ENCODE data around the gene RANGRF. TPM values are rescaled to one million over a fixed set of nuclear protein-coding genes. Genes with fewer than 3 reads are reported as not detected.
"Not testable (repeated sequence)": the region's sequence is repeated elsewhere in the genome, so short reads cannot be mapped to it uniquely, and the experiment has no call there.

Gene RANGRF
- total RNA-seq, 4 donors from 2014 or later, result 18.9 to 30.2 (median 22.4) TPM

- 11 to 13% methylated on average over 10 of the region's 10 CpGs for WGBS, 2 donors
- Histone ChIP-seq H3K27ac (peak overlapping the region in 2 of 3 donors; percentile 87 to 94), H3K4me3 (replicated peaks in 1 of 3) (peak overlapping the region; percentile 12 to 71 (median 13)), H3K36me3 (peaks cover 0 to 7% of the 10 kb centered on the region in 2 donors), H3K27me3 (no peaks in the 10 kb centered on the region), H3K4me1 (peaks cover 6 to 13% of the 10 kb centered on the region in 2 donors), H3K9me3 (no peaks in the 10 kb centered on the region)
- TF ChIP-seq POLR2A (IDR thresholded peaks at IDR 0.05) (no peak), CTCF (IDR thresholded peaks at IDR 0.05) (no peak)
- intact Hi-C loops (cut with DNase I), result loop anchor here (5.0 kb wide), 1 partner anchor 52 kb away; no protein-coding TSS in a partner anchor
- no peak for DNase-seq
Observed at GRCh38 chr17:8249621-8250500, 38.6 kb upstream of the RANGRF start.

- H3K4me3 ChIP-seq (replicated peaks in 1 of 3), result not testable (repeated sequence)
Observed at GRCh38 chr17:8251411-8251810, 37.1 kb upstream of the RANGRF start.

GRCh38 chr17:8253801-8254200, 34.7 kb upstream of the RANGRF start:
- Histone ChIP-seq H3K27ac (no peak overlapping the region), H3K4me3 (replicated peaks in 1 of 3) (no peak overlapping the region), H3K36me3 (peaks cover 11 to 24% of the 10 kb centered on the region in 2 donors), H3K4me1 (peaks cover 6 to 8% of the 10 kb centered on the region in 2 donors), H3K9me3 (no peaks in the 10 kb centered on the region), H3K27me3 (no peaks in the 10 kb centered on the region)
- peak; percentile 21 to 40 for DNase-seq
- WGBS, 2 donors, result 73 to 78% methylated on average over 5 to 8 of the region's 8 CpGs
- intact Hi-C loops (cut with DNase I), result loop anchor here (5.0 kb wide), 1 partner anchor 48 kb away; no protein-coding TSS in a partner anchor
- TF ChIP-seq POLR2A (IDR thresholded peaks at IDR 0.05) (no peak), CTCF (IDR thresholded peaks at IDR 0.05) (peak in 2 of 6 experiments; percentile 17)

More at GRCh38 chr17:8251411-8251810, 37.1 kb upstream of the RANGRF start:
- WGBS, 2 donors, result 93% methylated on average over 2 of the region's 2 CpGs
- Histone ChIP-seq H3K4me1 (peaks cover 6 to 13% of the 10 kb centered on the region in 2 donors), H3K36me3 (peaks cover 11 to 13% of the 10 kb centered on the region in 2 donors)
- DNase-seq, H3K27me3 ChIP-seq, H3K27ac ChIP-seq, H3K9me3 ChIP-seq: not testable (repeated sequence)
- intact Hi-C loops (cut with DNase I), result loop anchor here (5.0 kb wide), 1 partner anchor 51 kb away; no protein-coding TSS in a partner anchor

- H3K27ac ChIP-seq, result no peak overlapping the region
- TF ChIP-seq CTCF (IDR thresholded peaks at IDR 0.05) (no peak), POLR2A (IDR thresholded peaks at IDR 0.05) (no peak)
- WGBS, 2 donors, result 96 to 98% methylated on average over 11 of the region's 11 CpGs
- H3K36me3 ChIP-seq, result peaks cover 15 to 24% of the 10 kb centered on the region in 2 donors
- DNase-seq, result no peak
- no peaks in the 10 kb centered on the region for H3K27me3 ChIP-seq
- intact Hi-C loops (cut with DNase I), result loop anchor here (5.0 kb wide), 1 partner anchor 47 kb away; no protein-coding TSS in a partner anchor
- no peak overlapping the region for H3K4me3 ChIP-seq (replicated peaks in 1 of 3)
- H3K9me3 ChIP-seq, result no peaks in the 10 kb centered on the region
- H3K4me1 ChIP-seq, result peaks cover under 1 to 2% of the 10 kb centered on the region in 2 donors
Observed at GRCh38 chr17:8254881-8255280, 33.6 kb upstream of the RANGRF start.

GRCh38 chr17:8255499-8255898, 33.0 kb upstream of the RANGRF start:
- DNase-seq, result no peak
- Histone ChIP-seq H3K36me3 (peaks cover 15 to 24% of the 10 kb centered on the region in 2 donors), H3K4me1 (no peaks in the 10 kb centered on the region), H3K27me3 (no peaks in the 10 kb centered on the region), H3K4me3 (replicated peaks in 1 of 3) (no peak overlapping the region), H3K9me3 (no peaks in the 10 kb centered on the region), H3K27ac (no peak overlapping the region)
- TF ChIP-seq POLR2A (IDR thresholded peaks at IDR 0.05) (no peak), CTCF (IDR thresholded peaks at IDR 0.05) (no peak)
- intact Hi-C loops (cut with DNase I), result no loop called here
- 91 to 98% methylated on average over 9 of the region's 9 CpGs for WGBS, 2 donors
